ENCODE data around the gene AFTPH.

The AFTPH gene

GRCh38 chr2:64634345-64635267 lies 110.5 kb downstream of the AFTPH start:
- no peak for DNase-seq

- peak; percentile 43 for DNase-seq
These were observed 112.1 kb downstream of the AFTPH start for GRCh38 chr2:64635976-64636911.

DNA sequence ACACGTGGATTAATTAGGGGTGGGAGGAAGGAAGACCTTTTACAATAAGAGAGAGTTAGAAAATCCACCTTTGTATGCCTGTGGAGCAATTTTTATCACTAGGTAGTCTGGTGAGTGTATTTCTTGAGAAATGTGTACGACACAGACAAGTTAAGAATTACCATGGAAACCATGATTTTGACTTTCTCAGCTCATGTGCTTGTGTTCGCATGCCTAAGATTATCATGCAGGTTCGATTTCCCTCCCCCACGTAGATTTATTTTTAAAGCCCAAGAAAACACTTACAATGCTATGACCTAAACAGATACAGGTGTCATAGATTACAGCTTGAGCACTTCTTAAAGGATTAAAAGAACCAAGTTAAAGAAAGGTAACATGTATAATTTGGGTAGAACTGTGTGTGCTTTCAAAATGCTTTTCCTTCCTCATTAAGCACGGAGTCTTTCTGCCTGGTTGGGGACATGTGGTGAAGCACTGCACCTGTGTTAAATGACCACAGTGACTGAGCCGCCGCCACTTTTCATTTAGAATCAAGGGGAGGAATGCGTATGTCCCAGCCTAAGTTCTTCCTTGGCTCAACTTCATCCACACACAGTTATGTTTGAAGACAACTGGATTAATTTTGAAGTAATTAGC lies 113.0 kb downstream of the AFTPH start:
- peak; percentile 52 for DNase-seq

GRCh38 chr2:64637931-64638330 lies 113.8 kb downstream of the AFTPH start:
- no peak for DNase-seq

DNA sequence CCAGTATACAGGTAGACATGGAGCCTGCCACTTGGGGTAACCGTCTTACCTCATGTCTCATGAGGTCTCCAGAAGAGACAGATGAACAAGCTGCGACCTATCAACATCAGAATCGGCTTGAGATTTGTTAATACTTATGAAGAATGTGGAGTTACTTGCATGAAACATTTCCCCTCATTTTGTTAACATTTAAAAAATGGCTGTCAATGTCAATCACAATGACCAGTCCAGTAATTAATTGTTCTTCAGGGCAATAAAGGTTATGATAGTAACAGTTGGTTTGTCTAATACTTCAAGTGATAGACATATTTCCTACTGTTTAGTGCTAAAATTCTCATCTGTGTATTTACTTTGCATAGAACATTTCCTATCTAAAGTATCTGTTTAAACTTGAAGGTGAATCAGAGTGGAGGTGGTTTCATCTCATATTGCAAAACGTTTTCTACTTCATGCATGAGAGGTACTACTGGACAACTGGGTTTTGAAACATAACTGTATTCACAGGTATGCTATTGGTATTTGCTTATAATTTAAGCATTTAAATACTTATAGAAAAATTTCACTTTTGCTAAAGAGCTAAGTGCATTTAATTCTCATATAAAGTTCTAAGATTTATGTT lies 114.5 kb downstream of the AFTPH start:
- DNase-seq: no peak

GRCh38 chr2:64639691-64640090 lies 115.6 kb downstream of the AFTPH start:
- DNase-seq: no peak

DNA sequence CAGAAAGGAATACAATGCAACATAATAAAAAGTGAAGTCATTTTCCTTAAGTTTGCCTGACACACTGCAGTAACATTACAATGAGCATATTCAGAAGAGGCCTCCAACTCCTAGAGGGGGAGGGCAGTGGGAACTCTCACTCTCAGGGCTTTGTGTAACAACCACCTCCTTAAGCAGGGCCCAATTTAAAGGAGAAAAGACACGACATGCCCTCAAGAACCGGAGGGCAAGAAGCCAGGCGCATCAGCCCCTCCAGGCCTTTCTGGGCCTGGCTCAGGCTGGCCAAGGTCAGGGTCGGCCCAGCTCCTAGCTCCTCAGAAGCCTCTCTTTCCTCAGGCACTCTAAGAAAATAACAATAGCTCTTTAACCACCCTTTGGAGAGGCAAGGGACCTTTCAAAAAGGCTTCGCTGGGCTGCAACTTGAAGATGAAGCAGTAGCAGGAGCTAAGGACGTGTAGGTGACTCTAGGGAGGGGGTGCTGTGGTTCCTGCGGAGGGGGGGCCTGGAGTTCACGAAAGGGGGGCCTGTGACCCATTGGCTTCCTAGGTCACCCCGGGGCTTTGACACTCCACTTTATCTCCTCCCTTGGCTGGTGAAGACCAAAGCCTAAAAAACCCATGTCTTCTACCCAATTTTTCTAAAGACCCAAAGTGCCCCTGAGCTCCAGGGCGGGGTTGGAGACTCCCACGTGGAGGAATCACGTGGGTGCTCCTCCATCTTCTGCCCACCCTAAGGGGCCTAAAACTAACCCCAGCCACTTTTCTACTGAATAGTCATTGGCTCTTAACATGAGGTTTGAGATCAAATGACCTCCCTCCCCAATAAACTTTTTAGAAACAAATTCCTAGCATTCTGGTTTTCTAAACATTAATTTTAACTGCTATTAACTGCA lies 116.3 kb downstream of the AFTPH start:
- no peak for DNase-seq

DNA sequence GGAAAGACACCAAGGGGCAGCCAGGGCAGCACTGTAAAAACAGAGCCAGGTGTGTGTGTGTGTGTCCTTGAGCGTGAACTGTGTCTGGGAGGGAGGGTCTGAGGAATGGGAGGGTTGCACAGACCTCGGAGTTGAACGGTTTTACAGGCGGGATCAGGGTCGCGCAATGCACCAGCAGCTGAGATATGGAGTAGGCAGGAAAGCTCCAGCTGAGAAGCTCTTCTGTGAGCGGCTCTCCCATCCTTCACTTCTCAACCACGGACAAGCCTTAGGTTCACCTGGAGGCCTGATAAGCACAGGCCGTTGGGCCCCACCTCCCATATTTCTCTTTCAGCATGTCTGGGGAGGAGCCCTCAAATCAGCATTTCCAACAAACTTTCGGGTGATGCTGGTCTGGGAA lies 117.5 kb downstream of the AFTPH start:
- DNase-seq: peak; percentile 41

All from hematopoietic multipotent progenitor cell treated with erythropoietin and hydrocortisone succinate and interleukin-3 and kit ligand, for 6 days (in vitro differentiated cells).